OCI-LY3 (cell line): ENCODE data around the gene PRODH2.

Experiments
- H2AFZ ChIP-seq: fragments of 200-600, 300-600 bp; shearing (Covaris generic); 2 replicates; pipeline ENCODE4 v1.6.0; 2014; ENCODE audit warnings: antibody characterized with exemption, low read depth, low read length
- H3K27ac ChIP-seq: fragments of 200-600, 300-600 bp; sonication (generic); 2 replicates; pipeline ENCODE4 v1.5.1; 2014; ENCODE audit warnings: mild to moderate bottlenecking, low read length, moderate library complexity, mixed read lengths
- H3K27me3 ChIP-seq: fragments of 200-600, 300-600 bp; sonication (generic); 2 replicates; pipeline ENCODE4 v1.6.1; 2014; ENCODE audit warnings: low read depth, low read length, mixed read lengths
- H3K36me3 ChIP-seq: fragments of 200-600, 300-600 bp; sonication (generic); replicated peaks from 2 replicates; pipeline ENCODE3; 2014; ENCODE audit warnings: low read depth, low read length, mixed read lengths
- H3K4me1 ChIP-seq: fragments of 300-600, 200-600 bp; sonication (generic); 2 replicates; pipeline ENCODE4 v1.6.1; 2014; ENCODE audit warnings: low read length, mixed read lengths
- H3K4me2 ChIP-seq: fragments of 200-600, 300-600 bp; sonication (generic); 2 replicates; pipeline ENCODE4 v1.6.1; 2014; ENCODE audit warnings: low read length, mixed read lengths
- H3K4me3 ChIP-seq: fragments of 300-600, 200-600 bp; sonication (generic); 2 replicates; pipeline ENCODE4 v1.5.1; 2014; ENCODE audit warnings: antibody characterized with exemption, mild to moderate bottlenecking, low read length, moderate library complexity
- H3K79me2 ChIP-seq: fragments of 300-600, 200-600 bp; shearing (Covaris generic); 2 replicates; pipeline ENCODE4 v1.6.1; 2014; ENCODE audit warnings: mild to moderate bottlenecking, low read length, mixed read lengths
- H3K9ac ChIP-seq: fragments of 300-600, 200-600 bp; shearing (Covaris generic); 2 replicates; pipeline ENCODE4 v1.6.0; 2014; ENCODE audit warnings: mild to moderate bottlenecking, low read length, moderate library complexity
- H3K9me3 ChIP-seq: fragments of 200-600, 300-600 bp; shearing (Covaris generic); 2 replicates; pipeline ENCODE4 v1.6.1; 2014; ENCODE audit warnings: low read length, mixed read lengths; ENCODE audit not compliant: insufficient read depth
- H4K20me1 ChIP-seq: fragments of 200-600, 300-600 bp; sonication (generic); 2 replicates; pipeline ENCODE4 v1.6.1; 2016; ENCODE audit warnings: low read length, mixed read lengths; ENCODE audit not compliant: insufficient read depth
- EZH2phosphoT487 ChIP-seq: fragments of 200-600 bp; shearing (Covaris generic); IDR thresholded peaks from 2 replicates; pipeline ENCODE4 v1.6.1; 2018; ENCODE audit warnings: antibody characterized with exemption, mixed run types, low read depth
- TF ChIP-seq, protein P1 (sequence below): fragments of 200-600, 300-600 bp; sonication (generic); IDR thresholded peaks from 2 replicates; pipeline ENCODE4 v1.5.1; 2014; ENCODE audit warnings: antibody characterized with exemption, low read length, low read depth

PRODH2 gene

DNA sequence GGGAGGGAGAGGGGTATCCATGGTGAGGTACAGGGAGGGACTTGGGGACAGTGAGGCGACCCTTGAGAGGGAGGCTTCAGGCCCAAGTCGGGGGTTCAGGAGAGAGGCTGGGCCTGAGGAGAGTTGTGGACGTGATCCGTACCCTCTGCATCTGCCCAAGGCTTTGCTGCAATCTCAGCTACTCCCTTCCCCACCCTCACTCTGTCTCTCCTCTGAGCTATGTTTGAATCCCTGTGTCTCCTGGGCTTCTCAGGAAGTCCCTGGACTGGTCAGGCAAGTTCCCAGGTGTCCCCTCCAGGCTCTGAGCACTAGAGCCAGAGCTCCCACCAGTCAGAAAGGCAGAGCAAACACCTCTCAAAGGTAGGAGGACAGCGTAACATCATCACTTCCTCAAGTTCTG is 62.5 kb downstream of the PRODH2 start:
- Histone ChIP-seq H3K4me2 (no peak overlapping the region), H3K27ac (no peak overlapping the region)
- no peak for TF ChIP-seq EZH2phosphoT487
- TF ChIP-seq, protein P1, sequence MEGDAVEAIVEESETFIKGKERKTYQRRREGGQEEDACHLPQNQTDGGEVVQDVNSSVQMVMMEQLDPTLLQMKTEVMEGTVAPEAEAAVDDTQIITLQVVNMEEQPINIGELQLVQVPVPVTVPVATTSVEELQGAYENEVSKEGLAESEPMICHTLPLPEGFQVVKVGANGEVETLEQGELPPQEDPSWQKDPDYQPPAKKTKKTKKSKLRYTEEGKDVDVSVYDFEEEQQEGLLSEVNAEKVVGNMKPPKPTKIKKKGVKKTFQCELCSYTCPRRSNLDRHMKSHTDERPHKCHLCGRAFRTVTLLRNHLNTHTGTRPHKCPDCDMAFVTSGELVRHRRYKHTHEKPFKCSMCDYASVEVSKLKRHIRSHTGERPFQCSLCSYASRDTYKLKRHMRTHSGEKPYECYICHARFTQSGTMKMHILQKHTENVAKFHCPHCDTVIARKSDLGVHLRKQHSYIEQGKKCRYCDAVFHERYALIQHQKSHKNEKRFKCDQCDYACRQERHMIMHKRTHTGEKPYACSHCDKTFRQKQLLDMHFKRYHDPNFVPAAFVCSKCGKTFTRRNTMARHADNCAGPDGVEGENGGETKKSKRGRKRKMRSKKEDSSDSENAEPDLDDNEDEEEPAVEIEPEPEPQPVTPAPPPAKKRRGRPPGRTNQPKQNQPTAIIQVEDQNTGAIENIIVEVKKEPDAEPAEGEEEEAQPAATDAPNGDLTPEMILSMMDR = no peak

More for the DNA sequence above, 62.5 kb downstream of the PRODH2 start:
- Histone ChIP-seq H3K4me3 (no peak overlapping the region), H3K9ac (no peak overlapping the region), H3K36me3 (no peaks in the 10 kb centered on the region), H3K4me1 (peaks cover 14% of the 10 kb centered on the region), H3K27me3 (no peaks in the 10 kb centered on the region), H3K9me3 (no peaks in the 10 kb centered on the region), H2AFZ (no peak overlapping the region), H4K20me1 (no peaks in the 10 kb centered on the region), H3K79me2 (peaks cover 13% of the 10 kb centered on the region)
